SK-N-SH treated with all-trans-retinoic acid at 6 μM for 48 hours (cell line): ENCODE data around the gene FYCO1.
"Not testable (repeated sequence)": the region's sequence is repeated elsewhere in the genome, so short reads cannot be mapped to it uniquely, and the experiment has no call there.

ENCODE experiments used
- ATAC-seq: fragments of 200-7000 bp; cut with Tn5 transposase; 3 replicates; pipeline ENCODE4 v1.9.1; 2020; ENCODE audit warnings: mild to moderate bottlenecking, moderate library complexity
- ARNTL ChIP-seq: fragments of 450-650 bp; formaldehyde crosslinking; IDR thresholded peaks from 2 replicates; pipeline ENCODE4 v1.5.0; 2020; ENCODE audit warnings: low read depth, mild to moderate bottlenecking, moderate library complexity, borderline replicate concordance
- BACH2 ChIP-seq: fragments of 250-450 bp; sonication (Bioruptor Pico); IDR thresholded peaks from 2 replicates; pipeline ENCODE4 v1.9.0; 2021; ENCODE audit warnings: mild to moderate bottlenecking, borderline replicate concordance
- CREB5 ChIP-seq: fragments of 250-450 bp; sonication (Bioruptor Pico); IDR thresholded peaks from 2 replicates; pipeline ENCODE4 v1.5.1; 2020; ENCODE audit warnings: low read depth, mild to moderate bottlenecking, moderate library complexity
- CSDC2 ChIP-seq: fragments of 250-450 bp; sonication (Bioruptor Pico); IDR thresholded peaks from 2 replicates; pipeline ENCODE4 v1.5.0; 2020; ENCODE audit warnings: mild to moderate bottlenecking, moderate library complexity
- CSRNP3 ChIP-seq: fragments of 250-450 bp; sonication (Bioruptor Pico); IDR thresholded peaks from 2 replicates; pipeline ENCODE4 v1.5.1; 2021; ENCODE audit warnings: mild to moderate bottlenecking, moderate library complexity
- ESRRG ChIP-seq: fragments of 250-450 bp; sonication (Bioruptor Pico); IDR thresholded peaks from 2 replicates; pipeline ENCODE4 v1.6.1; 2021; ENCODE audit warnings: mild to moderate bottlenecking
- GLIS3 ChIP-seq: fragments of 250-450 bp; sonication (Bioruptor Pico); IDR thresholded peaks from 2 replicates; pipeline ENCODE4 v1.5.0; 2020; ENCODE audit warnings: mild to moderate bottlenecking, moderate library complexity
- ISL1 ChIP-seq: fragments of 250-450 bp; sonication (Bioruptor Pico); IDR thresholded peaks from 2 replicates; pipeline ENCODE4 v2.1.2; 2022; ENCODE audit warnings: mild to moderate bottlenecking, moderate library complexity
- OSR1 ChIP-seq: fragments of 250-450 bp; sonication (Bioruptor Pico); IDR thresholded peaks from 2 replicates; pipeline ENCODE4 v1.8.0; 2022; ENCODE audit warnings: moderate library complexity, mild to moderate bottlenecking, inconsistent platforms
- POU6F1 ChIP-seq: fragments of 250-450 bp; sonication (Bioruptor Pico); IDR thresholded peaks from 2 replicates; pipeline ENCODE4 v1.8.0; 2021; ENCODE audit warnings: low read depth, mild to moderate bottlenecking, moderate library complexity, borderline replicate concordance
- PPARA ChIP-seq: fragments of 250-450 bp; sonication (Bioruptor Pico); IDR thresholded peaks from 2 replicates; pipeline ENCODE4 v1.5.0; 2020; ENCODE audit warnings: mild to moderate bottlenecking, borderline replicate concordance
- RARB ChIP-seq: fragments of 250-450 bp; sonication (Bioruptor Pico); IDR thresholded peaks from 2 replicates; pipeline ENCODE4 v1.8.0; 2021; ENCODE audit warnings: mild to moderate bottlenecking, moderate library complexity
- SNAI2 ChIP-seq: fragments of 250-450 bp; sonication (Bioruptor Pico); IDR thresholded peaks from 2 replicates; pipeline ENCODE4 v1.5.0; 2020; ENCODE audit warnings: mild to moderate bottlenecking, moderate library complexity
- TCF4 ChIP-seq: fragments of 250-450 bp; sonication (Bioruptor Pico); IDR thresholded peaks from 2 replicates; pipeline ENCODE4 v1.8.0; 2021; ENCODE audit warnings: mild to moderate bottlenecking, moderate library complexity, borderline replicate concordance
- TOX ChIP-seq: fragments of 250-450 bp; sonication (Bioruptor Pico); IDR thresholded peaks from 2 replicates; pipeline ENCODE4 v1.8.0; 2021; ENCODE audit warnings: mild to moderate bottlenecking, moderate library complexity, borderline replicate concordance
- ZC3H10 ChIP-seq: fragments of 250-450 bp; sonication (Bioruptor Pico); IDR thresholded peaks from 2 replicates; pipeline ENCODE4 v1.5.1; 2021; ENCODE audit warnings: mild to moderate bottlenecking, moderate library complexity
- ZFP3 ChIP-seq: fragments of 250-450 bp; sonication (Bioruptor Pico); IDR thresholded peaks from 2 replicates; pipeline ENCODE4 v1.5.0; 2020; ENCODE audit warnings: mild to moderate bottlenecking, moderate library complexity
- ZFP30 ChIP-seq: fragments of 450-650 bp; formaldehyde crosslinking; IDR thresholded peaks from 2 replicates; pipeline ENCODE4 v1.5.0; 2022; ENCODE audit warnings: mild to moderate bottlenecking, moderate library complexity
- ZNF565 ChIP-seq: fragments of 450-650 bp; formaldehyde crosslinking; conservative IDR thresholded peaks from 2 replicates; pipeline ENCODE4 v1.5.0; 2020; ENCODE audit warnings: low read depth, mild to moderate bottlenecking, moderate library complexity
- ZNF70 ChIP-seq: fragments of 450-650 bp; formaldehyde crosslinking; IDR thresholded peaks from 2 replicates; pipeline ENCODE4 v1.5.0; 2020; ENCODE audit warnings: mild to moderate bottlenecking, moderate library complexity
- ZNF8 ChIP-seq: fragments of 450-650 bp; formaldehyde crosslinking; IDR thresholded peaks from 2 replicates; pipeline ENCODE4 v1.5.0; 2020; ENCODE audit warnings: mild to moderate bottlenecking, moderate library complexity
- TF ChIP-seq, protein P1 (sequence below): fragments of 250-450 bp; sonication (Bioruptor Pico); IDR thresholded peaks from 2 replicates; pipeline ENCODE4 v1.8.0; 2020; ENCODE audit warnings: mild to moderate bottlenecking, moderate library complexity, borderline replicate concordance
- TF ChIP-seq, protein P2 (sequence below): fragments of 250-450 bp; sonication (Bioruptor Pico); IDR thresholded peaks from 2 replicates; pipeline ENCODE4 v1.5.0; 2020; ENCODE audit warnings: mild to moderate bottlenecking, moderate library complexity

FYCO1 gene

DNA sequence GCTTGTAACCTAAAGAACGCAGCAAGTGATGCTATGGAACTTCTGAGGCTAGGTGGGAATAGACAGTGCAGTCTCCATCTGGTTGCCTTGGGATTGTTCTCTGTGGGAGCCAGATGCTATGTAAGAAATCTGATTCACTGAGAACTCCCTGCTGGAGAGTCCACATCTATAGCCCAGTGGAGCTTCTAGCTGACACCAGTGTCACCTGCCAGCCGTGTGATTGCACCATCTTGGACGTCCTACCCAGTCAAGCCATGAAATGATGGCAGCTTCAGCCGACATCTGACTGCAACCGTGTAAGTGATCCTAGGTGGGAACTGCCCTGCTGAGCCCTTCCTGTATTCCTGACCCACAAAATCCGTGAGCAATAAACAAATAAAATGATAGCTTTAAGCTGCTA lies 12.4 kb upstream of the FYCO1 start:
- no peak for ATAC-seq

DNA sequence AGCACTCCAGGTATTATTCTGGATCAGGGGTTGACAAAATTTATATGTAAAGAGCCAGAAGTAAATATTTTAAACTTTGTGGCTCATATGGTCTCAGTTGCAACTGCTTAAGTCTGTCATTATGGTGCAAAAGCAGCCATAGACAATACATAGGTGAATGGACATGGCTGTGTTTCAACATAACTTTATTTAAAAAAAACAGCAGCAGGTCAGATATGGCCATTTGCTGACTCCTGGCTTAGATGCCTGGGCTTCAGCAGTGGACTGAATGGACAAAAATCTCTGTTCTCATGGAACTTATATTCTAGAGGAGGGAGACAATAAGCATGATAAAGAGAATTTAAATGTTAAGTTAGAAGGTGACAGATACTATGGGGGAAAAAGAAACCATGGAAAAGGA lies 11.7 kb upstream of the FYCO1 start:
- no peak for ATAC-seq
- TF ChIP-seq ZNF565 (no peak), GLIS3 (no peak), ZFP30 (CRISPR knock-in tag) (no peak), BACH2 (CRISPR knock-in tag) (no peak)
- TF ChIP-seq, protein P1, sequence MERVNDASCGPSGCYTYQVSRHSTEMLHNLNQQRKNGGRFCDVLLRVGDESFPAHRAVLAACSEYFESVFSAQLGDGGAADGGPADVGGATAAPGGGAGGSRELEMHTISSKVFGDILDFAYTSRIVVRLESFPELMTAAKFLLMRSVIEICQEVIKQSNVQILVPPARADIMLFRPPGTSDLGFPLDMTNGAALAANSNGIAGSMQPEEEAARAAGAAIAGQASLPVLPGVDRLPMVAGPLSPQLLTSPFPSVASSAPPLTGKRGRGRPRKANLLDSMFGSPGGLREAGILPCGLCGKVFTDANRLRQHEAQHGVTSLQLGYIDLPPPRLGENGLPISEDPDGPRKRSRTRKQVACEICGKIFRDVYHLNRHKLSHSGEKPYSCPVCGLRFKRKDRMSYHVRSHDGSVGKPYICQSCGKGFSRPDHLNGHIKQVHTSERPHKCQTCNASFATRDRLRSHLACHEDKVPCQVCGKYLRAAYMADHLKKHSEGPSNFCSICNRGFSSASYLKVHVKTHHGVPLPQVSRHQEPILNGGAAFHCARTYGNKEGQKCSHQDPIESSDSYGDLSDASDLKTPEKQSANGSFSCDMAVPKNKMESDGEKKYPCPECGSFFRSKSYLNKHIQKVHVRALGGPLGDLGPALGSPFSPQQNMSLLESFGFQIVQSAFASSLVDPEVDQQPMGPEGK (CRISPR knock-in tag) = no peak
- TF ChIP-seq, all 23 proteins: peak for 0

More for the DNA sequence above, 12.4 kb upstream of the FYCO1 start:
- TF ChIP-seq ARNTL (CRISPR knock-in tag) (no peak), TOX (no peak), SNAI2 (CRISPR knock-in tag) (no peak), TCF4 (no peak)

- ATAC-seq = no peak
- TF ChIP-seq ZC3H10 (no peak), ZNF70 (CRISPR knock-in tag) (no peak), ZFP30 (CRISPR knock-in tag) (no peak), ZFP3 (CRISPR knock-in tag) (no peak), ESRRG (CRISPR knock-in tag) (no peak), GLIS3 (no peak), OSR1 (CRISPR knock-in tag) (no peak), POU6F1 (CRISPR knock-in tag) (no peak), CSDC2 (no peak), ISL1 (CRISPR knock-in tag) (no peak), RARB (CRISPR knock-in tag) (no peak), CSRNP3 (CRISPR knock-in tag) (no peak), CREB5 (CRISPR knock-in tag) (no peak), BACH2 (CRISPR knock-in tag) (no peak), PPARA (CRISPR knock-in tag) (no peak), ZNF565 (no peak), TOX (no peak), ZNF8 (no peak)
- TF ChIP-seq, protein P2, sequence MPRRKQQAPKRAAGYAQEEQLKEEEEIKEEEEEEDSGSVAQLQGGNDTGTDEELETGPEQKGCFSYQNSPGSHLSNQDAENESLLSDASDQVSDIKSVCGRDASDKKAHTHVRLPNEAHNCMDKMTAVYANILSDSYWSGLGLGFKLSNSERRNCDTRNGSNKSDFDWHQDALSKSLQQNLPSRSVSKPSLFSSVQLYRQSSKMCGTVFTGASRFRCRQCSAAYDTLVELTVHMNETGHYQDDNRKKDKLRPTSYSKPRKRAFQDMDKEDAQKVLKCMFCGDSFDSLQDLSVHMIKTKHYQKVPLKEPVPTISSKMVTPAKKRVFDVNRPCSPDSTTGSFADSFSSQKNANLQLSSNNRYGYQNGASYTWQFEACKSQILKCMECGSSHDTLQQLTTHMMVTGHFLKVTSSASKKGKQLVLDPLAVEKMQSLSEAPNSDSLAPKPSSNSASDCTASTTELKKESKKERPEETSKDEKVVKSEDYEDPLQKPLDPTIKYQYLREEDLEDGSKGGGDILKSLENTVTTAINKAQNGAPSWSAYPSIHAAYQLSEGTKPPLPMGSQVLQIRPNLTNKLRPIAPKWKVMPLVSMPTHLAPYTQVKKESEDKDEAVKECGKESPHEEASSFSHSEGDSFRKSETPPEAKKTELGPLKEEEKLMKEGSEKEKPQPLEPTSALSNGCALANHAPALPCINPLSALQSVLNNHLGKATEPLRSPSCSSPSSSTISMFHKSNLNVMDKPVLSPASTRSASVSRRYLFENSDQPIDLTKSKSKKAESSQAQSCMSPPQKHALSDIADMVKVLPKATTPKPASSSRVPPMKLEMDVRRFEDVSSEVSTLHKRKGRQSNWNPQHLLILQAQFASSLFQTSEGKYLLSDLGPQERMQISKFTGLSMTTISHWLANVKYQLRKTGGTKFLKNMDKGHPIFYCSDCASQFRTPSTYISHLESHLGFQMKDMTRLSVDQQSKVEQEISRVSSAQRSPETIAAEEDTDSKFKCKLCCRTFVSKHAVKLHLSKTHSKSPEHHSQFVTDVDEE (CRISPR knock-in tag) = no peak
- TF ChIP-seq, protein P1 (CRISPR knock-in tag) = no peak
Measured at GRCh38 chr3:46006238-46007032, 10.8 kb upstream of the FYCO1 start.

GRCh38 chr3:46003706-46004105 lies 8.1 kb upstream of the FYCO1 start:
- not testable (repeated sequence) for ATAC-seq
